Measurements from ENCODE around the gene DACT1.

DNA sequence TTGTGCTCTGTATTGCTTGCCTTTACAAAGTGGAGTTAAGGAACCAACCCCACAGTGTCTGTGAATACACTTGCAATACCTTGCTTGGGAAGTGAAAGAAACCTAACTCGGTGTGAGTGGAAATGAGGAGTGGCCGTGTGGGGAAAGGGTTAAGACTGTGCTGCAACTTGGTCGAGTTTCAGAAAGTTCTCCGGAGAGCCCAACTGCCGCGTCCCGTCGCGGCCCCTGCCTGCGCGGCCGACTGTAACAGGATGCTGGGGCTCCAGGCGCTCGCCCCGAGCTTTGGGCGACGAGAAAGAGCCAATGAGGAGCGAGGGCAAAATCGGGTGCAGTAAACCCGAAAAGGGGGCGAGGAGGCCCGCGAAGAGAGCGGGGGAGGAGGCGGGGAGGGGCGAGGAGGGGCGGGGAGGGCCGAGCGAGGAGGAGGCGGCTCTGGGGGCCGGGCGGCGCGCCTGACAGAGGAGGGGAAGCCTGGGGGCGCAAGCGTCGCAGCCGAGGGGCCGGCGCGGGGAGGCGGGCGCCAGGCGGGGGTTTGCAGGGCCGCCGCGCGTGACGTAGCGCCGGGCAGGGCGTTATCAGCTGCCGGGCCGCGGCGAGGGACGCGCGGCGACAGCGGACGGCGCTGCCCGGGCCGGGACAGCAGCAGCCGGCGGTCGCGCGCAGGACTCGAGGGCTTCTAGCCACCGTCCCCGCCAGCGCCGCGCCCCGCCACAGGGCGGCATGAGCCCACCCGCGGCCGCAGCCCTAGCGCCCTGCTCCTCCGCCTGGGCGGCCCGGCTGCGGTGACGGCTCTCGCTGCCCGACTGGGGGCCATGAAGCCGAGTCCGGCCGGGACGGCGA is at the start of gene DACT1:
- TF ChIP-seq POLR2A (IDR thresholded peaks at IDR 0.05) (peak in 1 of 4 donors; percentile 35), CTCF (IDR thresholded peaks at IDR 0.05) (no peak)
